ENCODE measurements around the gene PLGLB2.
"Not testable (repeated sequence)": the region's sequence is repeated elsewhere in the genome, so short reads cannot be mapped to it uniquely, and the experiment has no call there.

Gene PLGLB2

DNA sequence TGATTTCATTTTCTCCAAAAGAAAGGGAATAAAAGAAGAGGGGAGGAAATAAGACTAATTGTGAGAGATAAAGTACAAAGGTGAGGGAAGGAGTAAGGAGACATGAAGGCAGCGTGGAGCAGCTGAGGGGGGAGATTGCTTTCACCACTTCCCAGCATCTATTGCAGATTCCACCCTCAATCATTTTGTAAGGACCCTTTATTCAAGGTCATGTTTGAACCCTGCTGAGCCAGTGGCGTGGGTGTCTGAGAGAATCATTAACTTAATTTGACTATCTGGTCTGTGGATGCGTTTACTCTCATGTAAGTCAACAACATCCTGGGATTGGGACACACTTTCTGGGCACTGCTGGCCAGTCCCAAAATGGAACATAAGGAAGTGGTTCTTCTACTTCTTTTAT is at the start of gene PLGLB2:
Gene PLGLB2 (plus strand): TSS at position 297 of the 400 bp plus-strand sequence. CDS start 67 bp downstream, at position 364.
- intact Hi-C loops (cut with DNase I); DNase-seq: not testable (repeated sequence)

DNA sequence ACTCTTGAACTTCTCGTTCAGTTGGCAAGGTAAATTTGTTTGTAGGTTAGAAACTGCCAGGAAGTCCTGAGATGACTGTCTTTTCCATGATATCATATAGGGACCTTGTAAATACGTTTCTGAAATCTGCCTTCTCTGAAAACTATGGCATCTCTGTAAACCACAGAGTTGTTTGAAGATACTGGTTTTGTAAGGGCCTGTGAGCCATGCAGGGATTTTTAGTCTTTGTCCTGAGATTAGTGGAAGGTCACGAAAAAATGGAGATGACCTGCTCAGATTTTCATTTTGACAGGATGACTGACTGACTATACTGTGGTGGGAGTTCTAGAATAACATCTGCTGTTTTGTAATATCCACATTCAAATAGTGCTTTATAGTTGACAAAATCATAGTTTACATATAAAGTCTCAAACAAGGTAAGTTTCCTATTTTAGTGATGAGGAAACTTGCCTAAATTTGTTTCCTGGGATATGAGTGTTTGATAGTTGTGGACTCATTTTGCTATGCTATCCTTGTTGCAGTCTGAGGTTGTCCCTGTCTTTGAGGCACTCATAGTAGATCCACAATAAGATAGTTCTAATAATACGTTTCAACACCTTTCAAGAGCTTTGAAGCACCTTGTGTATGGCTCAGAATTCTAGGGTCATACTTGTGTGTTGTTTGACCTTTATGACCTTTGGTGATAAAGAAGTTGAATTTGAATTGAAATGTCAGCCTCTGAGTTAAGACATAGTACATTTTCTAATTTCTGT is 43.1 kb upstream of the PLGLB2 start:
- DNase-seq; intact Hi-C loops (cut with DNase I): not testable (repeated sequence)

DNA sequence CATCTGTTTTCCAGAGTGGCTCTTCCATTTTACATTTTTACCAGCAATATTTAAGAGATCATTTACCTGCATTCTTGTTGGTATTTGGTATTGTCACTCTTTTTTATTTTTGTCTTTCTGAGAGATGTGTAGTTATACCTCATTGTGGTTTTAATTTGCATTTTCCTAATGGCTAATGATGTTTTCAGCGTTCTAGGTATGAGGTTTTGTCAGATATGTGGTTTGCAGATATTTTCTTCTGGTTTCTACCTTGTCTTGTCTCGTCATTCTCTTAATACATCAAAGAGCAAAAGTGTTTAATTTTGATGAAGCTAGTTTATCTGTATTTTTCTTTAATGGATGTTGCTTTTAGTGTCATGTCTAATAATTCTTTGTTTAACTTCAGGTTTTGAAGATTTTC is 39.5 kb upstream of the PLGLB2 start:
- DNase-seq; intact Hi-C loops (cut with DNase I): not testable (repeated sequence)

DNA sequence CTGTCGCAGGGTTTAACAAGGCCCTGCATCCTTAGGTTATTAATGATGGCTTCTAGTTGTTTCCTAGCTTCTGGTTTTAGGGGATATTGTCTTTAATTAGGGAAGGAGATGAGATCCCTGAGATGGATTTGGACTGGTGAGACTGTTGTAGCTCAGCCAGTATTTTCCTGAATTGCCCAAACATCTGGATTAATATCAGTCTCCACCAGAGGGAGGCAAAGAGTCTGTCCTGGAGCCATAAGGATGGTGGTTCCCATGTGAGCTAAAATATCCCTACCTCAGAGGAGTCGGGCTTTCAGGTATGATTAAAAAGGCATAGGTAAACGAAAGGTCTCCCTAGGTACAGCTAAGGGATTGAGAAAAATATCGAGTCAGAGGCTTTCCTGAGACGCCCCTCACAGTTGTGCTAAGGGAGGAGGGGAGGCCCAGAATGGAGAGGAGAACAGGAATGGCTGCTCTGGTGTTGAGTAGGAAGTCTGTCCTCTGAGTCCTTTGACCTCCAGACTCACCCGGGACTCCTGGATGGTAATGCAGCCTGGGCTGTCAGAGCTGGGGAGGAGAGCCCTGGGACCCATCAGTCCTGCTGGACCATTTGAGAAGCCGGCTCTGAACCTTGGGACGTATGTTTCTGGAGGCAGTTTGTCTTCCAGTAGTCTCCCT is 19.8 kb upstream of the PLGLB2 start:
- intact Hi-C loops (cut with DNase I); DNase-seq: not testable (repeated sequence)

DNA sequence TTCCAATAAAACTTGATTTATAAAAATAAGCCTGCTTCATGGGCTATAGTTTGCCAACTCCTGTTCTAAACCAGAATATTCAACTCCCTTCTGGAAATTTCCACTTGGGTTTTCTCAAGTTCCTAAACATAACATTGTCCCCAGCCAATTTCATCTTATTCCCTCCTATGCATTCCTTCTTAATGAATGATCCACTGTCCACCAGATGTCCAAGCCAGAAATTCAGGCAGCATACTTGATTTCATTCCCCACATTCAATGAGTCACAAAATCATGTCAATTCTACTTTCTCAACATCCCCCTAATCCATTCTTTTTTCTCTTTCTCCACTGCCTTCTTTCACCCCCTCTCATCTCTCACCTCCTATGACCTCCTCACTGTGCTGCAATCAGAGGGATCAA is 7.0 kb upstream of the PLGLB2 start:
- DNase-seq; intact Hi-C loops (cut with DNase I): not testable (repeated sequence)

DNA sequence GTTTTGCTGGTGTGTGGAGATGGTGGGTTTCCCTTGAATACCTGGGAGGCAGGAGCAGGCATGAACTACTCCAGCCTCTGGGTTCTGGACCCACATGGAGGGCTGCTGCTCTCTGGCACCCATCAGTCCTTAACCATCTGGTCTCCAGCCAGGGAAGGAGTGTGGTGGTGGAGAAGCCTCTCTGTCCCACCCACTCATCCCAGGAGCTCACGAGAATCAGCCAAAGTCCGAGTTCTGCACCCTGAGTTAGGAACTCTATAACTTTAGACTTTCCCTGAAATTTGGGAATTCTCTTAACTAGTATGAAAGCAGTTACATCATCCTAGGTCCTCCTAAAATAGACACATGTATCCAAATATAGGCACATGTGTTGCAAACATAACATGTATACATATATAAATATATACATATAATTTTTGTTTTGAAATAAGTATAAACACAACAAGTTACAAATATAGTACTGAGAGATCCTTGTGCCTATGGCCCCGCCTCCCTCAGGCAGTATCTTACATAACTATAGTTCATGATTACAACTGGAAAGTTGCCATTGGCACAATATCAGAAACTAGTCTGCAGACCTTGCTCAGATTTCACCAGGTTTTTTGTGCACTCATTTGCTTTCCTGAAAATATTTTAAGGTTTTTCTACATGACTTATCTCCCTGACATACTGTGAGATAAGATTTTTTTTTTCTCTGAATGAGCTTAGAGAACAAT is 5.3 kb upstream of the PLGLB2 start:
- intact Hi-C loops (cut with DNase I); DNase-seq: not testable (repeated sequence)

DNA sequence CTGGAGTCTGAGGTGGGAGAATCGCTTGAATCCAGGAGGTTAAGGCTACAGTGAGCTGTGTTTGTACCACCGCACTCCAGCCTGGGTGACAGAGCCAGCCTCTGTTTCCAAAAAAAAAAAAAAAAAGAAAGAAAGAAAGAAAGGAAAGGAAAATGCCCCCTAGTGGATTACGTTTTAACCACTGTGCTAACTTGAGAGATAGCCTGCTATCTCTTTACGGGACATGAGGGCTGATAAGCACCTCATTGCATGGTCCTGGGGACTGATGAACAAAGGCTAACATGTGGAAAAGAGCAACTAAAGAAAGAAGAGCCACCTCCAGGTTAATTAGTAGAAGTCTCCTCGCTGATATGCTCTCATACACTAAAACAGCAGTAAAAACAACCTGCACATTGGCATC is 4.2 kb upstream of the PLGLB2 start:
- DNase-seq; intact Hi-C loops (cut with DNase I): not testable (repeated sequence)

DNA sequence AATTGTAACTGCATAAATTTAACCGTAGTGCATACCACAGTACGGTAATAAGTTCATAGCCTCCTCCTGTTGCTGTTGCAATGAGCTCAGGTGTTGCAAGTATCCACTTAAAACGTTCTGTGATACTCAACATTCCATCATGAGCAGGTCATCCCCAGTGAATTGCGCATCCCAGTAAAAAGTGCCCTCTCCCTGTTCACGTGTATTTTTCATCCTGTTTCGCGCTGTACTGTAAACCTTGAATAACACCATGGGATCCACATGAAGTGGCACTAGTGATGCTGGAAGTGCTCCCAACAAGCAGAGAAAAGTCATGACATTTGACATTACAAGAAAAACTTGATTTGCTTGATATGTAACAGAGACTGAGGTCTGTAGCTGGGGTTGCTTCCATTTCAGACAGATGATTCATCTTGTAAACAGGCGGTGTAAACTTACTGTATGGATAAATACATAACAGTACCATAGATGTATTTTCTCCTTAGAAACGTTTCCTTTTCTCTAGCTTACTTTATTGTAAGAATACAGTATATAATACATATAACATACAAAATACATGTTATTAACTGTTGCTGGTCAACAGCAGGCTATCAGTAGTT is 2.4 kb upstream of the PLGLB2 start:
- intact Hi-C loops (cut with DNase I); DNase-seq: not testable (repeated sequence)

DNA sequence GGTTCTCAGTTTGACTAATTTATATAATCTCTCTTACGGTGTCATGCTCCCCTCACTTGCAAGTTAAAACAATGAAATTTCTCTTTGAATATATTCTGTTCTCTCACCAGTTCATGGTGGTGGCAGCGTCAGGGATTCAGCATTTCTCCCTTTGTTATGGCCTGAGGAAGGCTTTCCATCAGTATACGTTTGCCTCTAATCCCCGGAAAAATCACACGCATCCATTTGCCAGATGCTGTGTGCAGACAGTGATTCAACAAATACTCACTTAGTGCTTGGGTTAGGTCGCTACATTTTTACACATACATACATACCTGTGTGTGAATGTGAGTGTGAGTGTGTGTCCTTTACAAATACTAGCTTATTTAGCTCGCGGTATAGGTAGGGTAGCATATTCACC is 637 bp downstream of the PLGLB2 start:
- intact Hi-C loops (cut with DNase I); DNase-seq: not testable (repeated sequence)

DNA sequence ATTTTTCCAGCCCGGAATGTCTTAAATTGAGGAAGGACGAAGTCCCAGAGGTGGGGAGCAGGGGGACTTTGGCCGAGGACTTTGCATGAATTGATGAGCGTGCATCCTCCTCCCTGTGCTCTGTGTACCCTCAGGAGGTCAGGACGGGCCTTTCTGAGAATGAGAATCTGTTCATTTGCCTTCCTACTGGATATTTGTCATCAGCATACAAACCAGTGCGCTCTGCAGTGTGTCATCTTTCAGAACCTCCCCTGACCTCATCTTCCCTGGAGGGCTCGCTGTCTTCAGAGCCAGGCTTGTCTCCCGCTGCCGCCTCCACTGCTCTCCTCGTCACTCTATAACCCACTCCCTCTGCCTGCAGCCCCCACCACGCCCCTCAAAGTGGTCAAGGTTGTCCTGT is 2.7 kb downstream of the PLGLB2 start:
- intact Hi-C loops (cut with DNase I); DNase-seq: not testable (repeated sequence)

DNA sequence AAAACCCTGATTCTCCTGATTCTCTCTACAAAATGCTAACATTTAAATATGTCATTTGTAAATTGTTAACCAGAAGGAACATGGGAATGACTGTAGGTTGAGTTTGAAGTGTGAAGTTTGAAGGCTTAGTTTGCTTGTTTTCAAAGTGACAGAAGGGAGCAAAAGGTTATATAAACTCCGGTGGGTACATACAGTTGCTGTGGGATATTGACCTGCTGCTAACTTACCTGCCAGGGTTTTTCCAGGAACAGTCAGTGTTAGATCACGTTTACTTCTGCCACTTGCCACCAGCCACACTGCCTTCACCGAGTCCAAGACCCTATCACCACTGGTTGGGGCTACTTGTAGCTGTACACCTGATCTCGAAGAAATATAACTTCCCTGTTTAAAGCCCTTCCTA is 6.9 kb downstream of the PLGLB2 start:
- DNase-seq; intact Hi-C loops (cut with DNase I): not testable (repeated sequence)
